HG03135 (cell line): ENCODE results near the gene ITGA3.

ENCODE experiments used
- ATAC-seq: cut with Tn5 transposase; IDR thresholded peaks from one replicate; pipeline ENCODE4 v1.9.1; 2021; ENCODE audit warnings: mild to moderate bottlenecking, moderate library complexity; ENCODE audit not compliant: unreplicated experiment

The ITGA3 gene

GRCh38 chr17:50055426-50056216 is at the start of gene ITGA3:
TSS of gene ITGA3 (plus strand) at chr17:50056110. CDS start at chr17:50056440, 330 bp downstream.
- ATAC-seq = no peak

- ATAC-seq = no peak
These were observed 46.6 kb upstream of the ITGA3 start for GRCh38 chr17:50009282-50009681.

GRCh38 chr17:50013079-50013478 is 42.8 kb upstream of the ITGA3 start:
- no peak for ATAC-seq

GRCh38 chr17:50014471-50015088 is 41.3 kb upstream of the ITGA3 start:
- ATAC-seq = no peak

- no peak for ATAC-seq
These were observed 40.8 kb upstream of the ITGA3 start for GRCh38 chr17:50015146-50015545.

- no peak for ATAC-seq
These were observed 37.0 kb upstream of the ITGA3 start for GRCh38 chr17:50018909-50019308.

- no peak for ATAC-seq
These were observed 34.9 kb upstream of the ITGA3 start for GRCh38 chr17:50020841-50021599.

GRCh38 chr17:50021681-50022370 is 34.1 kb upstream of the ITGA3 start:
- no peak for ATAC-seq

DNA sequence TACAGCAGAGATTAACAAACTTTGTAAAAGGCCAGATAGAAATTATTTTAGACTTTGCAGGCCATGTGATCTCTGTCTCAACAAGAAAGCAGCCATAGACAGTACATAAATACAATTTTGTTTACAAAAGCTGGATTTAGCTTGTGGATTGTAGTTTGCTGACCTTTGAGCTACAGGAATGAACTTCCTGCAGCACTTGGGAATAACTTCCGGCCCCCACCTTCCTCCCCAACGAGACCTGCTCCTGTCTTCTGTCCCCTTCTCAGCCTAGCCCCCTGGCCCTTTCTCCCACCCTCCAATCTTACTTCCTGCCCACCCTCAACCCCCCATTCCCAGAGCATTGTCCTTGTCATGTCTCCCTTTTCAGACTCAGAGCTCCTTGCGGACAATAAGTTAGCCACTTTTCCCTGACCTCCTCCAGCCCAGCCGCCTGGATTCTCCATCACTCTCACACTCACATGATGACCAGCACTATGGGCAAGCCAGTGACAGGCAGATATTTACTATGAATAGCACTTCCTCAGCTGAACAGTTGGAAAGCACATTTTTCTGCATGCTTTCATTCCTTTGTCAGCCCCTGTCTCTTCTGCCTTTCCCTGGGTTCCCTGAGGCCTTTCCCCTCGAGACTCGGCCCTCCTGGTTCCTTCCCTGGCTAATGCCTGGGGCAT is 33.3 kb upstream of the ITGA3 start:
- ATAC-seq = no peak

- no peak for ATAC-seq
These were observed 32.4 kb upstream of the ITGA3 start for GRCh38 chr17:50023520-50023919.

DNA sequence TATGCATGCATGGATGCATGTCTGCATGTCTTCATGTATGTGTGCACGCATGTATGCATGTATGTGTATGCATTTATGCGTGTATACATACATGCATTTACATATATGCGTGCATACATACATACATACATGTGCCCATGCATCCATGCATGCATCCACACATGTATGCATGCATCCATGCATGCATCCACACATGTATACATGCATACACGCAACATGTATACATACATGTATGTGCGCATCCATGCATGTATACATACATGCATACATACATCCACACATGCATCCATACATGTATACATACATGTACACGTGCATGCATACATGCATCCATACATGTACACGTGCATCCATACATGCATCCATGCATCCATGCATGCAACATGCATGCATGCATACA is 31.1 kb upstream of the ITGA3 start:
- ATAC-seq = no peak

DNA sequence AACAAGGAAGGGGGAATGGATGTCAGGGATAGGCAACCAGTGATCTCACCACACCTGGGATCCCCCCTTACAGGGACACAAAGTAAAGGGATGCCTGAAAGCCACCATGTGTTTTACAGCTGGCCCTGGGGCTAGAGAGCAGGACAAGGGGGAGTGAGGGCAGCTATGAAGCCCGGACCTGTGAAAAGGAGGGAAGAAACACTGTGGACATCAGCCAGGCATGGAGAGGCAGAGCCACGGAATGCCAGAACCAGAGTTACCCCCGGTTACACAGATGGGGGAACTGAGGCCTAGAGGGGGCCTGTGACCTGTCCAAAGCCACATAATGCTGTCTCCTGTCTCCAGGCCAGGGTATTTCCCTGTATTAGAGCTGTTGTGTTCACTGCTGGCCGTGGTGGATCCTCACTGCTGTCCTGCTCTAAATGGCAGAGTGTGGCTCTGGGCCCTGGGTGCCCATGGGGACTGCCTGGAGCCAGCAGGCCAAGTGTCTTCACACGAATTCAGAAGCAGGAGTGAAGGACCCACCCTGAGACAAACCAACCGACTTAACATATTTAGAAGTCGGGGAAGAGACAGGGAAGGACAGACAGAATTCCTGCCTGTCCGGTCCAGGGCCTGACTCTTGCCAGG is 29.7 kb upstream of the ITGA3 start:
- no peak for ATAC-seq

GRCh38 chr17:50026837-50027171 is 29.1 kb upstream of the ITGA3 start:
- no peak for ATAC-seq

GRCh38 chr17:50027172-50027880 is 28.6 kb upstream of the ITGA3 start:
- no peak for ATAC-seq

- ATAC-seq = no peak
These were observed 27.8 kb upstream of the ITGA3 start for GRCh38 chr17:50027881-50028735.

DNA sequence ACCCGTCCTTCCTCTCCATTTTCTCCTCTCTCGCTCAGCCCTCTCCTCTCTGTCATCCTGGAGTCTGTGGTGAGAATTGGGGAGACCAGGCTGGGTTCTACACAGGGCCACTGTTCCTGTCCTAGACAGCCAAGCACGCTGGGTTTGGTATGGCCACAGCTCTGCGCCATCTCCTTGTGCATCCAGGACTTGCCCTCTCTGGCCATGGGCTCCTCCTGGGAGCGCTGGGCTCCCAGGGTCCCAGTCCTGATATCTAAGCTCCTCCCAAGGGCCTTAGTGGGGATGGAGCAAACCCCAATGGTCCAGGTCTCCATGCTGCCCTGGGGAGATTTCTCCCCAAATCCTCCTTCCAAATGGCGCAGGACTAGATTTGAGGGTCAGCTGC is 27.2 kb upstream of the ITGA3 start:
- no peak for ATAC-seq

GRCh38 chr17:50029185-50029584 is 26.7 kb upstream of the ITGA3 start:
- no peak for ATAC-seq

GRCh38 chr17:50033316-50033715 is 22.6 kb upstream of the ITGA3 start:
- no peak for ATAC-seq
